GM12892 (cell line): ENCODE results near the gene ALOX5.

Experiments used
- POLR2AphosphoS5 ChIP-seq: IDR thresholded peaks from 2 replicates; pipeline ENCODE4 v1.6.1; 2011; ENCODE audit warnings: low read depth, low read length, control low read depth
- TAF1 ChIP-seq: IDR thresholded peaks from 2 replicates; pipeline ENCODE4 v1.6.1; 2011; ENCODE audit warnings: low read depth, mild to moderate bottlenecking, control low read depth, low read length, borderline replicate concordance

GRCh38 chr10:45464958-45465567 lies 91.0 kb downstream of the ALOX5 start:
- no peak for TF ChIP-seq TAF1
- TF ChIP-seq POLR2AphosphoS5 = no peak
